NCI-H2107 (cell line): ENCODE results near the gene LAGE3.
A peak's percentile ranks its signal among the peaks of the same experiment; 100 is the strongest.
"Not testable (repeated sequence)": the region's sequence is repeated elsewhere in the genome, so short reads cannot be mapped to it uniquely, and the experiment has no call there.

Experiments
- DNase-seq: peaks from one replicate; lab custom pipeline; 2025; lab: John Stamatoyannopoulos, UW

LAGE3 gene

GRCh38 chrX:154501423-154501822 is 22.3 kb upstream of the LAGE3 start:
- DNase-seq = not testable (repeated sequence)

- not testable (repeated sequence) for DNase-seq
These were observed 17.6 kb upstream of the LAGE3 start for GRCh38 chrX:154496591-154497137.

GRCh38 chrX:154495472-154495922 is 16.4 kb upstream of the LAGE3 start:
- DNase-seq = no peak

- no peak for DNase-seq
These were observed 15.6 kb upstream of the LAGE3 start for GRCh38 chrX:154494715-154495114.

GRCh38 chrX:154490414-154491083 is 11.5 kb upstream of the LAGE3 start, which contains the start of gene SLC10A3:
Gene SLC10A3, minus strand, starts transcription at chrX:154490629. Its CDS starts 1,689 bp downstream, at chrX:154488940.
- DNase-seq = peak; percentile 92

- no peak for DNase-seq
These were observed 10.9 kb upstream of the LAGE3 start for GRCh38 chrX:154490021-154490413.

- no peak for DNase-seq
These were observed 10.1 kb upstream of the LAGE3 start for GRCh38 chrX:154489182-154489581.

GRCh38 chrX:154488336-154489075 is 9.4 kb upstream of the LAGE3 start:
- no peak for DNase-seq

GRCh38 chrX:154487518-154488290 is 8.6 kb upstream of the LAGE3 start:
- no peak for DNase-seq

- DNase-seq = no peak
These were observed 7.5 kb upstream of the LAGE3 start, which contains the start of gene UBL4A for GRCh38 chrX:154486396-154487207. Gene UBL4A, minus strand, starts transcription at chrX:154486615. Its CDS starts 31 bp downstream, at chrX:154486584.

GRCh38 chrX:154486052-154486395 is 6.9 kb upstream of the LAGE3 start:
- no peak for DNase-seq

GRCh38 chrX:154485150-154486051 is 6.3 kb upstream of the LAGE3 start:
- DNase-seq = no peak

- DNase-seq = no peak
These were observed 5.4 kb upstream of the LAGE3 start for GRCh38 chrX:154484255-154485149.

- no peak for DNase-seq
These were observed 4.2 kb upstream of the LAGE3 start for GRCh38 chrX:154483325-154483724.

GRCh38 chrX:154482786-154483185 is 3.7 kb upstream of the LAGE3 start:
- no peak for DNase-seq

GRCh38 chrX:154481911-154482601 is 3.0 kb upstream of the LAGE3 start:
- DNase-seq = no peak

GRCh38 chrX:154481195-154481594 is 2.1 kb upstream of the LAGE3 start:
- DNase-seq = no peak

GRCh38 chrX:154477891-154478477 is 1.1 kb downstream of the LAGE3 start:
- DNase-seq = no peak
